Neural cell (in vitro differentiated cells): ENCODE measurements around the gene ADCY2. TPM values are rescaled to one million over a fixed set of nuclear protein-coding genes. Genes with fewer than 3 reads are reported as not detected.

Experiments used
- H2AFZ ChIP-seq: fragments of 200-600, 300-800 bp; sonication (generic), shearing (Covaris generic); 2 replicates; pipeline ENCODE4 v1.6.0; 2014; ENCODE audit warnings: low read depth, mild to moderate bottlenecking, antibody characterized with exemption, low read length, moderate library complexity
- H3F3A ChIP-seq: fragments of 200-600 bp; shearing (Covaris generic); 2 replicates; pipeline ENCODE4 v1.6.1; 2016; ENCODE audit warnings: mild to moderate bottlenecking, moderate library complexity, mixed read lengths, antibody characterized with exemption, low read length; ENCODE audit not compliant: insufficient read depth, poor library complexity, severe bottlenecking
- H3K27ac ChIP-seq: fragments of 200-600, 300-800 bp; sonication (generic), shearing (Covaris generic); 2 replicates; pipeline ENCODE4 v1.5.1; 2014; ENCODE audit warnings: mild to moderate bottlenecking, low read length, moderate library complexity
- H3K27me3 ChIP-seq: fragments of 300-800, 200-600 bp; sonication (generic), shearing (Covaris generic); 2 replicates; pipeline ENCODE4 v1.6.0; 2014; ENCODE audit warnings: mild to moderate bottlenecking, low read depth, low read length, moderate library complexity; ENCODE audit not compliant: insufficient read depth
- H3K36me3 ChIP-seq: fragments of 300-800, 200-600 bp; sonication (generic), shearing (Covaris generic); 2 replicates; pipeline ENCODE4 v1.5.1; 2014; ENCODE audit warnings: mild to moderate bottlenecking, antibody characterized with exemption, low read length, moderate library complexity; ENCODE audit not compliant: insufficient read depth
- H3K4me2 ChIP-seq: fragments of 300-800, 200-600 bp; sonication (generic), shearing (Covaris generic); 2 replicates; pipeline ENCODE4 v1.6.0; 2014; ENCODE audit warnings: mild to moderate bottlenecking, low read length
- H3K4me3 ChIP-seq: fragments of 300-800, 200-600 bp; sonication (generic), shearing (Covaris generic); 2 replicates; pipeline ENCODE4 v1.5.1; 2014; ENCODE audit warnings: mild to moderate bottlenecking, low read length, moderate library complexity
- H3K79me2 ChIP-seq: fragments of 200-600 bp; shearing (Covaris generic); replicated peaks from 2 replicates; pipeline ENCODE4 v1.6.0; 2014; ENCODE audit warnings: mild to moderate bottlenecking, low read length, moderate library complexity; ENCODE audit not compliant: insufficient read depth
- H3K9ac ChIP-seq: fragments of 300-800, 200-600 bp; sonication (generic), shearing (Covaris generic); 2 replicates; pipeline ENCODE4 v1.6.1; 2016; ENCODE audit warnings: mild to moderate bottlenecking, low read length, mixed read lengths
- H3K9me2 ChIP-seq: fragments of 200-600 bp; shearing (Covaris generic); 2 replicates; pipeline ENCODE4 v1.6.1; 2016; ENCODE audit warnings: mild to moderate bottlenecking, low read length, mixed read lengths; ENCODE audit not compliant: insufficient read depth
- H3K9me3 ChIP-seq: fragments of 200-600, 300-800 bp; sonication (generic), shearing (Covaris generic); 2 replicates; pipeline ENCODE4 v1.6.1; 2016; ENCODE audit warnings: mild to moderate bottlenecking, mixed run types, low read length, moderate library complexity, mixed read lengths
- H4K20me1 ChIP-seq: fragments of 200-600 bp; shearing (Covaris generic); 2 replicates; pipeline ENCODE4 v1.6.1; 2016; ENCODE audit warnings: mild to moderate bottlenecking, mixed run types; ENCODE audit not compliant: insufficient read depth
- EP300 ChIP-seq: fragments of 450-650 bp; conservative IDR thresholded peaks from 2 replicates; pipeline ENCODE4 v1.6.1; 2014; ENCODE audit warnings: antibody characterized with exemption, mild to moderate bottlenecking, moderate library complexity; ENCODE audit not compliant: poor library complexity, severe bottlenecking
- EZH2 ChIP-seq: fragments of 200-600, 300-800 bp; shearing (Covaris generic), sonication (generic); IDR thresholded peaks from 2 replicates; pipeline ENCODE4 v1.6.1; 2014; ENCODE audit warnings: antibody characterized with exemption, low read length, borderline replicate concordance, mild to moderate bottlenecking; ENCODE audit not compliant: insufficient read depth, poor library complexity, severe bottlenecking
- RAD21 ChIP-seq: fragments of 450-650 bp; conservative IDR thresholded peaks from 2 replicates; pipeline ENCODE4 v1.6.1; 2014; ENCODE audit warnings: antibody characterized with exemption, mild to moderate bottlenecking, moderate library complexity
- SMC3 ChIP-seq: fragments of 450-650 bp; conservative IDR thresholded peaks from 2 replicates; pipeline ENCODE4 v1.6.1; 2014; ENCODE audit warnings: antibody characterized with exemption, mild to moderate bottlenecking, moderate library complexity; ENCODE audit not compliant: poor library complexity
- TAF1 ChIP-seq: IDR thresholded peaks from 2 replicates; pipeline ENCODE4 v1.6.1; 2012; ENCODE audit warnings: low read depth
- polyA plus RNA-seq: library from polyadenylated mRNA; depleted of rRNA; stranded (reverse); fragments of >200 nt; gene quantifications from 2 replicates; pipeline ENCODE4 v1.2.3, GENCODE V29; 2014
- TF ChIP-seq, protein P1 (sequence below): fragments of 450-650 bp; IDR thresholded peaks from 2 replicates; pipeline ENCODE4 v1.5.1; 2014; ENCODE audit warnings: antibody characterized with exemption, mild to moderate bottlenecking, moderate library complexity; ENCODE audit not compliant: poor library complexity, severe bottlenecking

The ADCY2 gene
- polyA plus RNA-seq, 1 donor from 2014 or later, result 1.9 TPM

DNA sequence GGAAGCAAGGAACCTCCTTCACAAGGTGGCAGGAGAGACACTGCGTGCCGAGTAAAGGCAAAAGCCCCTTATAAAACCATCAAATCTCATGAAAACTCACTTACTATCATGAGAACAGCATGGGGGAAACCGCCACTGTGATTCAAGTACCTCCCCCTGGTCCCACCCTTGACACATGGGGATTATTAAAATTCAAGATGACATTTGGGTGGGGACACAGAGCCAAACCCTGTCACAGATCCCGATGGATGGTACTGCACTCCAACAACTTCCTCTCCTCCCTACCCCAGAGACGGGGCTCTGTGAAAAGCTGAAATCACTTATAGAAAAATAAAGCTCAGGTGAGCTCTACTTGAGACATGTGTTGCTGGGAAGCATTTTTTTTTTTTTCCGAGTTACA is 10.3 kb upstream of the ADCY2 start:
- Histone ChIP-seq H2AFZ (no peak overlapping the region), H3K9ac (no peak overlapping the region)
- TF ChIP-seq SMC3 (no peak), EP300 (no peak), RAD21 (no peak)

DNA sequence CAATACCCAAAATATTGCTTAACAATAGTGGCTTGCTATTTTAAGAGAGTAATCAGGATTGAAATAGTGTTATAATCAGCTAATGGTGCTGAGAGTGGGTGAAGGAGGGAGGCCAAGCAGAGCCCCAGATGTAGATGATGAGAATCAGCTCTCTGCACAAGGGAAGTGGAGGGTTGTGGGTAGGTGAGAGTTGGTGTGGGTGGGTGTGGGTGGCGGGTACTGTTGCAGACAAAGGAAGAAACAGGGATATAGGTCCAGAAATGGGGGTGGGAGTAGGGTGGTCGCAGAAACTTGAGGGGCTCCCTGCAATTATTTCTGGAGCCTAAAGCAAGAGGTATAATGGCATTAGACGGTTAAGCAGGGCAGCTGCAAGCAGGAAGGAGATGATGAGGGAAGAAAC is 7.4 kb upstream of the ADCY2 start:
- H4K20me1 ChIP-seq, result no peaks in the 10 kb centered on the region
- H3K4me3 ChIP-seq, result no peak overlapping the region
- H3F3A ChIP-seq, result no peaks in the 10 kb centered on the region
- H3K27me3 ChIP-seq, result no peaks in the 10 kb centered on the region
- no peak overlapping the region for H2AFZ ChIP-seq
- H3K4me2 ChIP-seq, result no peak overlapping the region
- no peaks in the 10 kb centered on the region for H3K36me3 ChIP-seq
- no peaks in the 10 kb centered on the region for H3K9me2 ChIP-seq
- no peak for TF ChIP-seq EZH2
- TF ChIP-seq EP300, result no peak
- TF ChIP-seq, protein P1, sequence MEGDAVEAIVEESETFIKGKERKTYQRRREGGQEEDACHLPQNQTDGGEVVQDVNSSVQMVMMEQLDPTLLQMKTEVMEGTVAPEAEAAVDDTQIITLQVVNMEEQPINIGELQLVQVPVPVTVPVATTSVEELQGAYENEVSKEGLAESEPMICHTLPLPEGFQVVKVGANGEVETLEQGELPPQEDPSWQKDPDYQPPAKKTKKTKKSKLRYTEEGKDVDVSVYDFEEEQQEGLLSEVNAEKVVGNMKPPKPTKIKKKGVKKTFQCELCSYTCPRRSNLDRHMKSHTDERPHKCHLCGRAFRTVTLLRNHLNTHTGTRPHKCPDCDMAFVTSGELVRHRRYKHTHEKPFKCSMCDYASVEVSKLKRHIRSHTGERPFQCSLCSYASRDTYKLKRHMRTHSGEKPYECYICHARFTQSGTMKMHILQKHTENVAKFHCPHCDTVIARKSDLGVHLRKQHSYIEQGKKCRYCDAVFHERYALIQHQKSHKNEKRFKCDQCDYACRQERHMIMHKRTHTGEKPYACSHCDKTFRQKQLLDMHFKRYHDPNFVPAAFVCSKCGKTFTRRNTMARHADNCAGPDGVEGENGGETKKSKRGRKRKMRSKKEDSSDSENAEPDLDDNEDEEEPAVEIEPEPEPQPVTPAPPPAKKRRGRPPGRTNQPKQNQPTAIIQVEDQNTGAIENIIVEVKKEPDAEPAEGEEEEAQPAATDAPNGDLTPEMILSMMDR, result no peak
- TF ChIP-seq SMC3, result no peak
- TF ChIP-seq TAF1, result no peak
- no peak for TF ChIP-seq RAD21
- H3K27ac ChIP-seq, result no peak overlapping the region
- H3K9me3 ChIP-seq, result no peaks in the 10 kb centered on the region
- no peaks in the 10 kb centered on the region for H3K79me2 ChIP-seq
- H3K9ac ChIP-seq, result no peak overlapping the region

More for the DNA sequence above, 10.3 kb upstream of the ADCY2 start:
- Histone ChIP-seq H3K27ac (no peak overlapping the region), H3F3A (no peaks in the 10 kb centered on the region), H3K4me3 (no peak overlapping the region), H4K20me1 (no peaks in the 10 kb centered on the region), H3K4me2 (no peak overlapping the region), H3K9me2 (no peaks in the 10 kb centered on the region), H3K79me2 (no peaks in the 10 kb centered on the region), H3K9me3 (no peaks in the 10 kb centered on the region), H3K36me3 (no peaks in the 10 kb centered on the region), H3K27me3 (no peaks in the 10 kb centered on the region)

DNA sequence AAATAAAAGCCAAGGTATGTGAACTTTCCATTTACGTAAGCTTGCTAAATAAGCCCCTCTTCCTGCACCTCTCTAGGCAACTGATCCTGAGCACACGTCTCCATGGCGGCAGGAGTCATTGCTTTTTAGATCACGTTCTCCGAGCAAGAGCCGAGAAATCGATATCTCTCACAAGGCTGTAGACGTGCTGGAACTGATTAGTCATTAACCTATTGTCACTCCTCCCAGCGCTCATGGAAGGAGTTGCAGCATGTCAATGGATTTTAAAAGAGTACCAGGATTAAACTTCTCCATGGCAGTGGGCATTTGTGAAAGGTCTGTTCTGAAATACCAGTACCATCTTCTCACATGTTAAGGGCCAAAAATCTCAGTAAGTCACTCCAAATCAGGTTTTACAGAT is 4.7 kb upstream of the ADCY2 start:
- Histone ChIP-seq H3K27ac (no peak overlapping the region), H4K20me1 (no peaks in the 10 kb centered on the region), H3K36me3 (no peaks in the 10 kb centered on the region), H3K79me2 (no peaks in the 10 kb centered on the region), H3K9me2 (no peaks in the 10 kb centered on the region), H3K4me2 (no peak overlapping the region), H3K4me3 (no peak overlapping the region), H2AFZ (no peak overlapping the region), H3K27me3 (peaks cover 17% of the 10 kb centered on the region), H3K9me3 (no peaks in the 10 kb centered on the region), H3K9ac (no peak overlapping the region), H3F3A (no peaks in the 10 kb centered on the region)
- TF ChIP-seq, protein P1, result peak; percentile 22
- no peak for TF ChIP-seq EZH2
